Activated CD4-positive, alpha-beta T cell treated with anti-CD3 and anti-CD28 coated beads, Interleukin-2, amount 10 ng/mL, durations not matched to agents 7 days and 5 days (primary cell): Measurements from ENCODE around the gene ATXN2. TPM values are rescaled to one million over a fixed set of nuclear protein-coding genes. Genes with fewer than 3 reads are reported as not detected.
"Not testable (repeated sequence)": the region's sequence is repeated elsewhere in the genome, so short reads cannot be mapped to it uniquely, and the experiment has no call there.

Source experiments
- CTCF ChIA-PET: fragments of 350-600 bp; sonication (Branson Sonifier 250); formaldehyde crosslinking; loops from one replicate; lab custom pipeline; 2021; ENCODE audit warnings: antibody characterized with exemption; lab: Charles Lee
- POLR2A ChIA-PET: fragments of 350-600 bp; sonication (Branson Sonifier 250); formaldehyde crosslinking; loops from one replicate; lab custom pipeline; 2021; ENCODE audit warnings: antibody characterized with exemption; lab: Charles Lee
- DNase-seq: peaks from one replicate; pipeline ENCODE4 v3.0.0-alpha.2; 2020
- H3K27ac Mint-ChIP-seq: one replicate; pipeline ENCODE4 v1.8.0; 2021; ENCODE audit warnings: mild to moderate bottlenecking, moderate library complexity, mixed read lengths
- H3K27me3 Mint-ChIP-seq: one replicate; pipeline ENCODE4 v1.8.0; 2021; ENCODE audit warnings: mixed read lengths
- H3K36me3 Mint-ChIP-seq: one replicate; pipeline ENCODE4 v1.8.0; 2021; ENCODE audit warnings: low read depth, mixed read lengths
- H3K4me1 Mint-ChIP-seq: one replicate; pipeline ENCODE4 v1.8.0; 2021; ENCODE audit warnings: mixed read lengths
- H3K4me3 Mint-ChIP-seq: one replicate; pipeline ENCODE4 v1.8.0; 2021; ENCODE audit warnings: mild to moderate bottlenecking, moderate library complexity, mixed read lengths
- H3K9me3 Mint-ChIP-seq: one replicate; pipeline ENCODE4 v1.8.0; 2021; ENCODE audit warnings: mixed read lengths
- total RNA-seq, 2 experiments: library from RNA; stranded (reverse); gene quantifications; one replicate each; pipeline ENCODE4 v1.2.3, GENCODE V29; 2021

Gene ATXN2
- total RNA-seq, 2 experiments from 2014 or later: 42.0 to 46.8 TPM

DNA sequence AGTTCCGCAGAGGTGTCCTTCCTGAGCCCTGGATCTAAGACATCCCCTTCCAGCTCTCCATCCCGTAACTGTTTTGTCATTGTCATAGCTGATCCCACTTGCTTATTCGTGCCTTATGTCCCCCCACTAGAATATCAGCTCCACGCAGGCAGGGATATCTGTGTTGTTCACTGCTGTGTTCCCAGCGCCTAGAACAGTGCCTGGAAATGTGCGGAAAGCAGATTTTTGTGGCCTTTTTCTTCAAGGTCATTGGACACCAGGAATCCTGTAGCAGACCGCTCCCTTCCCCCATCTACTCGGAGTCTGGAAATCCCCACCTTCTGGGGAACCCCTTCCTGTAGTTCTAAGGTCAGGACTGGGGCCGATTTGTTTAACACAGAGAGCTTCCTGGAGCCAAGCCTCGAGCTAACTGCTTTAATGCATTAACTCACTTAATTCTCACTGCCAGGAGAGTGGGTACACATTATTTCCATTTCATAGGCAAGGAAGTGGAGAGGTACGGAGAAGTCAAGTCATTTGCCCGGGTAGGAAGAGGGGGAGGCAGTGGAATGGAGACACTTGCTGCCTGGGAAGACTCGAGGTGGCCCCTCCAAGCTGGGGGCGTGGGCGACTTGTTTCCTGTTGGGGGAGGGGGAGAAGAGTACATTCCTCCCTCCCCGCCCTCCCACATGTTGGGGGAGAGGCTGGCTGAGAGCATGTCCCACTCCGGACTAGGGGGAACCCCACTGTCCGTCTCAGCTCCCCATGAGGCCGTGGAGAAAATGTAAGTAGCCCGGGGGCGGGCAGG is 194.6 kb downstream of the ATXN2 start:
- DNase-seq: peak; percentile 52
- ChIA-PET POLR2A (interaction anchor here (0.6 to 1.7 kb wide), 3 partner anchors 26 to 1577 kb away, joined by 3 to 7 read pairs (median 4); no protein-coding TSS in a partner anchor), CTCF (interaction anchor here (0.6 to 8.8 kb wide), 15 partner anchors 8 to 260 kb away, joined by 3 to 73 read pairs (median 4); partner anchors contain the start of gene PHETA1)
- H3K27me3 Mint-ChIP-seq: no peaks in the 10 kb centered on the region
- no peaks in the 10 kb centered on the region for H3K9me3 Mint-ChIP-seq
- peaks cover 15% of the 10 kb centered on the region for H3K36me3 Mint-ChIP-seq
- peak overlapping the region; percentile 75 for H3K4me3 Mint-ChIP-seq
- H3K4me1 Mint-ChIP-seq: peaks cover 55% of the 10 kb centered on the region
- peak overlapping the region; percentile 85 for H3K27ac Mint-ChIP-seq

DNA sequence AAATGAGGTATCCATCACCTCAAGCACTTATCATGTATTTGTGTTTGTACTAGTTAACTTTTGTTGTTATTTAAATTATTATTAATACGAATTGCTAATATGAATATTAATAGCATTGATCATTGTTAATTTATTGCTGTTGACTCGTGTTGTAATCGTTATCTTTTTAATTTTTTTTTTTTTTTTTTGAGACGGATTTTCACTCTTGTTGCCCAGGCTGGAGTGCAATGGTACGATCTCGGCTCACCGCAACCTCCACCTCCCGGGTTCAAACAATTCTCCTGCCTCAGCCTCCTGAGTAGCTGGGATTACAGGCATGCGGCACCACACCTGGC is 196.7 kb downstream of the ATXN2 start:
- H3K9me3 Mint-ChIP-seq, POLR2A ChIA-PET, H3K4me3 Mint-ChIP-seq, H3K27ac Mint-ChIP-seq, DNase-seq, H3K36me3 Mint-ChIP-seq, H3K27me3 Mint-ChIP-seq: not testable (repeated sequence)
- CTCF ChIA-PET: interaction anchor here (2.2 to 8.8 kb wide), 5 partner anchors 22 to 48 kb away, joined by 8 to 73 read pairs (median 14); no protein-coding TSS in a partner anchor
- peaks cover 43% of the 10 kb centered on the region for H3K4me1 Mint-ChIP-seq

Other genes starting within 250 kb of the ATXN2 start
- gene PHETA1, start 230.2 kb downstream of the ATXN2 start, total RNA-seq: under 1 TPM; 0.69 to 0.97 TPM
- 10 to 100 TPM; 29.7 to 29.8 TPM for gene SH2B3, start 193.4 kb downstream of the ATXN2 start, total RNA-seq
- gene BRAP, start 86.6 kb upstream of the ATXN2 start, total RNA-seq: 10 to 100 TPM; 20.2 to 23.6 TPM
- gene ACAD10, start 86.7 kb upstream of the ATXN2 start, total RNA-seq: 10 to 100 TPM; 29.7 to 30.8 TPM
- gene ALDH2, start 167.6 kb upstream of the ATXN2 start, total RNA-seq: under 1 TPM; 0.27 to 0.35 TPM
- 10 to 100 TPM; 43.7 to 47.6 TPM for gene MAPKAPK5, start 242.9 kb upstream of the ATXN2 start, total RNA-seq